ENCODE measurements around the gene CYTH4. TPM values are rescaled to one million over a fixed set of nuclear protein-coding genes. Genes with fewer than 3 reads are reported as not detected.
A peak's percentile ranks its signal among the peaks of the same experiment; 100 is the strongest.

CYTH4 gene
- polyA plus RNA-seq, 4 donors: 1.1 to 5.4 (median 3.6) TPM

DNA sequence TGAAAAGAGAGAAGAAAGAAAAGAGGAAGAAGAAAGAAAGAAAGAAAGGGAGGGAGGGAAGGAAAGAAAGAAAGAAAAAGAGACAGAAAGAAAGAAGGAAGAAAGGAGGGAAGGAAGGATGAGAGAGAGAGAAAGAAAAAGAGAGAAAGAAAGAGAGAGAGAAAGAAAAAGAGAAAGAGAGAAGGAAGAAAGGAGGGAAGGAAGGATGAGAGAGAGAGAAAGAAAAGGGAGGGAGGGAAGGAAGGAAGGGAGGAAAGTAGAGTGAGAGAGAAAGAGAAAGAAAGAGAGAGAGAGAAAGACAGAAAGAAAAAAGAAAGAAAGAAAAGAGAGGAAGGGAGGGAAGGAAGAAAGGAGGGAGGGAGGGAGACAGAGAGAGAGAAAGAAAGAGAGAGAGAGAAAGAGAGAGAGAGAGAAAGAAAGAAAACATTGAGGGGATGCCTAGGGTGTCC is 26.7 kb upstream of the CYTH4 start:
- FAIRE-seq (no peak), DNase-seq (no peak)
- Histone ChIP-seq H3K36me3 (ENCODE audit: control insufficient read depth in 3 of 3, insufficient read depth in 2 of 3, low read depth in 1 of 3, low read length in 3 of 3) (no peaks in the 10 kb centered on the region), H3K9me3 (ENCODE audit: control insufficient read depth in 2 of 2, insufficient read depth in 1 of 2, low read depth in 1 of 2, low read length in 1 of 2) (no peaks in the 10 kb centered on the region), H3K27ac (ENCODE audit: low read depth in 1 of 3, low read length in 2 of 3) (no peak overlapping the region), H3K27me3 (ENCODE audit: control insufficient read depth in 3 of 3, insufficient read depth in 3 of 3, low read length in 3 of 3) (peaks cover 0 to 4% (median 0%) of the 10 kb centered on the region in 3 donors), H3K4me1 (ENCODE audit: control insufficient read depth in 3 of 3, insufficient read depth in 2 of 3, low read depth in 1 of 3, low read length in 2 of 3) (peaks cover 0 to 28% (median 0%) of the 10 kb centered on the region in 3 donors), H3K4me3 (ENCODE audit: low read depth in 1 of 3, low read length in 3 of 3) (no peak overlapping the region)

DNA sequence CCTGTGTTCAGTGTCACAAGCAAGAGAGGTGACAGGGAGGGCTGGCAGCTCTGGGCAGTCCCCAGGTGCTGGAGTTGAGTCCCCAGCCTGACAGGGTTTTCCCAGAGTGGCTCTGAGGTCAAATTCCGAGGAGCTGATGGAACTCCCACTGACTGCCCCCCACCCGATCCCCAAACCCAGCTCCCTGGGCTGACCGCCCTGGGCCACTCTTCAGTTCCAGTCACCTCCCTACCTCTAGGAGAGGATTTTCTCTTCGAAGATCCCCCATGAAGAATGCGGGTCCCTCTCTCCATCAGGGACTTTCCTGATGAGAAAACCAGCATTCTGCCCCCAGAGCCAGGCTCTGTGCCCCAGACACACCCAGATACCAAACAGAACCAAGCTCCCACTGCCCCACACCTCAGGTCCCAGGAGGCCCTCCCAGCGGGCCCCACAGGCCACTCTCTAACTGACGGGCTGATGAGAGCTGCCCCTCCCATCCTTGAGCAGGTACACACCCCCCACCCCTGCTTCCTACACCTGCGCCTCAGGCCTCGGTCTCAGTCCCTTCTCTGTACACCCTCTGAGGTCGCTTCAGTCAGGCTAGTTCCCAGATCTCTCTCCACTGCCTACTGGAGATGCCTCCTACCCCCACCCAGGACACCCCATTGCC is 26.1 kb upstream of the CYTH4 start:
- no peaks in the 10 kb centered on the region for H3K36me3 ChIP-seq (ENCODE audit: control insufficient read depth in 3 of 3, insufficient read depth in 2 of 3, low read depth in 1 of 3, low read length in 3 of 3)
- 29 to 61% (median 50%) methylated on average over 10 of the region's 10 CpGs for WGBS, 3 donors

DNA sequence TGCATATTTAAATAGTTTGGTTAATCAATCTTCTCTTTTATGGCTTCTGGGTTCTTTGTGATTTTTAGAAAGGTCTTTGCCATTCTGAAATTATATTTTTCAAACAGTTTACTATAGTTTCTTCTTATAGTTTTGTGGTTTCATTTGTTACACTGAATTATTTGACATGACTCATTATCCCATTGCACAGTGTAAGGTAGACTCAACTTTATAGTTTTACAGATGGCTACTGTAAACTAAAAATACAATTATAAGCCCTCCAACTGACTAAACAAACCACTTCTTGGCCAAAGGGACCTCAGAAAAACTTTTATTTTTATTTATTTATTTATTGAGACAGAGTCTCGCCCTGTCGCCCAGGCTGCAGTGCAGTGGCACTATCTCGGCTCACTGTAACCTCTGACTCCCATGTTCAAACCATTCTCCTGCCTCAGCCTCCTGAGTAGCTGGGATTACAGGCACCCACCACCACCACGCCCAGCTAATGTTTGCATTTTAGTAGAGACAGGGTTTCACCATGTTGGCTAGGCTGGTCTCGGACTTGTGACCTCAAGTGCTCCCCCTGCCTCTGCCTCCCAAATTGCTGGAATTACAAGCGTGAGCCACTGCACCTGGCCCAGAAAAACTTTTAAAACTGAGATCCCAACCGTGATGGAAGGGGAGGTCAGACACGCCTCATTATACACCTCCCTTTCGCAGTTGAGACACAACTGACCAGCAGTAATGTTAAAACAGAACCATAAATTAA is 24.1 kb upstream of the CYTH4 start:
- no peaks in the 10 kb centered on the region for H3K9me3 ChIP-seq (ENCODE audit: control insufficient read depth in 2 of 2, insufficient read depth in 1 of 2, low read depth in 1 of 2, low read length in 1 of 2)
- no peak overlapping the region for H3K27ac ChIP-seq (ENCODE audit: low read depth in 1 of 3, low read length in 2 of 3)
- no peaks in the 10 kb centered on the region for H3K36me3 ChIP-seq (ENCODE audit: control insufficient read depth in 3 of 3, insufficient read depth in 2 of 3, low read depth in 1 of 3, low read length in 3 of 3)
- no peak overlapping the region for H3K4me3 ChIP-seq (ENCODE audit: low read depth in 1 of 3, low read length in 3 of 3)
- whole genome bisulfite sequencing, 3 donors: 43 to 68% (median 52%) methylated on average over 9 of the region's 9 CpGs
- FAIRE-seq (no peak), DNase-seq (peak in 1 of 2 donors; percentile 10)
- peaks cover 0 to 6% (median 4%) of the 10 kb centered on the region in 3 donors for H3K27me3 ChIP-seq (ENCODE audit: control insufficient read depth in 3 of 3, insufficient read depth in 3 of 3, low read length in 3 of 3)
- H3K4me1 ChIP-seq (ENCODE audit: control insufficient read depth in 3 of 3, insufficient read depth in 2 of 3, low read depth in 1 of 3, low read length in 2 of 3): peaks cover 0 to 28% (median 0%) of the 10 kb centered on the region in 3 donors

More for the DNA sequence above, 26.1 kb upstream of the CYTH4 start:
- no peak for FAIRE-seq
- Histone ChIP-seq H3K27ac (ENCODE audit: low read depth in 1 of 3, low read length in 2 of 3) (no peak overlapping the region), H3K4me1 (ENCODE audit: control insufficient read depth in 3 of 3, insufficient read depth in 2 of 3, low read depth in 1 of 3, low read length in 2 of 3) (peaks cover 0 to 28% (median 0%) of the 10 kb centered on the region in 3 donors), H3K4me3 (ENCODE audit: low read depth in 1 of 3, low read length in 3 of 3) (no peak overlapping the region), H3K9me3 (ENCODE audit: control insufficient read depth in 2 of 2, insufficient read depth in 1 of 2, low read depth in 1 of 2, low read length in 1 of 2) (no peaks in the 10 kb centered on the region), H3K27me3 (ENCODE audit: control insufficient read depth in 3 of 3, insufficient read depth in 3 of 3, low read length in 3 of 3) (peaks cover 0 to 4% (median 0%) of the 10 kb centered on the region in 3 donors)
- DNase-seq: peak in 1 of 2 donors; percentile 33

DNA sequence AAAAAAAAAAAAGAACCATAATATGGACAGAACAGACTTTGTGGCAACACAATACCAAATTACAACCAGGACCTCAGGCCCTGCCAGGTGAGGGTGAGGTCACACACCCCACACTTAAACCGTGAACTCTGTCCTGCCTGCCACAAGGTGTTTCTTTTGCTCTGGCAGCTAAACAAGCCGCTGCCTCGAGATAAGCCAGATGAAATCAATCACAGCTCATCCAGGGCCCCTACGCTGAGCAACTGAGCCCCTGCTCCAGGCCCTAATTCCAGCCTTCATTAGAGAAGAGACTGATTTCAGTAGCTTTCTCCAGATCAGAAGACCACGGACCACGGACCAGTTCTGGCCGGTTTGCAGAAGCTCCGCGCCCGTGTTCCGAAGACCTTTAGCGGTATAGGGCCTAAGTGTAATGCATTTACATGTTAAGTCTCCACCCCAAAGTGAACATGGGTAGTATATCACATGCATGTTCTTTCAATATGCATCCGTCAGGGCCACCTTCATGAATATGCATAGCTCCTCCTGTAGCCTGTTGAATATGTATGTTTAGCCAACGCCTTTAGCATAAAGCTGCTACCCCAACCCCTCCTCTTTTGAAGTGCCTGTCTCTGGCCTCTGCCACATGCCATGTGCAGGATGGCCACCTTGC is 23.4 kb upstream of the CYTH4 start:
- Histone ChIP-seq H3K9me3 (ENCODE audit: control insufficient read depth in 2 of 2, insufficient read depth in 1 of 2, low read depth in 1 of 2, low read length in 1 of 2) (peaks cover 0 to 4% of the 10 kb centered on the region in 2 donors), H3K27me3 (ENCODE audit: control insufficient read depth in 3 of 3, insufficient read depth in 3 of 3, low read length in 3 of 3) (peaks cover 0 to 6% (median 4%) of the 10 kb centered on the region in 3 donors), H3K27ac (ENCODE audit: low read depth in 1 of 3, low read length in 2 of 3) (no peak overlapping the region), H3K4me3 (ENCODE audit: low read depth in 1 of 3, low read length in 3 of 3) (no peak overlapping the region), H3K4me1 (ENCODE audit: control insufficient read depth in 3 of 3, insufficient read depth in 2 of 3, low read depth in 1 of 3, low read length in 2 of 3) (peaks cover 0 to 28% (median 0%) of the 10 kb centered on the region in 3 donors), H3K36me3 (ENCODE audit: control insufficient read depth in 3 of 3, insufficient read depth in 2 of 3, low read depth in 1 of 3, low read length in 3 of 3) (no peaks in the 10 kb centered on the region)
- 18 to 48% (median 37%) methylated on average over 14 of the region's 14 CpGs for WGBS, 3 donors
- FAIRE-seq: no peak
- peak; percentile 38 to 50 for DNase-seq

DNA sequence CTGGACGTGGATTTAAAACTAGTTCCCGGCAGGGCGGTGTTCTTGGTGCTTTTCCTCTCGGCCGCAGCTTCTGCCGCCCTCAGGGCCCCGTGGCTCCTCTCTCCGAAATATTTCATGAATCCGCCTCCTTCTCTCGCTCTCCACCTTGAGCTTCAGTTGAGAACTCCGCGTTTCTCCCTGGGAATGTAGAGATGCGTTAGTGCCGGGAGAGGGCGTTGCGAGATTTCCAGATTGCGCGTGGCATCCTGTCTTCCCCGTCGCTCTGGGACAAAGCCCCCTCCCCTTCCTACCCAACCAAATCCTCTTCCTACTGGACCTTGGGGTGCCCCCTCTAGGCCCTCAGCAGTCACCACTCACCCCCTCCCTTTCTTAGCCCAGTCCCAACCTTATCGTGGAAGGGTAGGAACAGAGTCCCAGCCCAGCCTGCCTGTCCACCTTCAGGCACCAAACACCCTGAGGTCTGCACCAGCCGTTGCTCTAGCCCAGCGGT is 22.7 kb upstream of the CYTH4 start:
- no peaks in the 10 kb centered on the region for H3K36me3 ChIP-seq (ENCODE audit: control insufficient read depth in 3 of 3, insufficient read depth in 2 of 3, low read depth in 1 of 3, low read length in 3 of 3)
- H3K9me3 ChIP-seq (ENCODE audit: control insufficient read depth in 2 of 2, insufficient read depth in 1 of 2, low read depth in 1 of 2, low read length in 1 of 2): peaks cover 2 to 11% of the 10 kb centered on the region in 2 donors
- H3K4me3 ChIP-seq (ENCODE audit: low read depth in 1 of 3, low read length in 3 of 3): no peak overlapping the region
- H3K27me3 ChIP-seq (ENCODE audit: control insufficient read depth in 3 of 3, insufficient read depth in 3 of 3, low read length in 3 of 3): peaks cover 0 to 8% (median 4%) of the 10 kb centered on the region in 3 donors
- H3K27ac ChIP-seq (ENCODE audit: low read depth in 1 of 3, low read length in 2 of 3): no peak overlapping the region
- peaks cover 0 to 28% (median 0%) of the 10 kb centered on the region in 3 donors for H3K4me1 ChIP-seq (ENCODE audit: control insufficient read depth in 3 of 3, insufficient read depth in 2 of 3, low read depth in 1 of 3, low read length in 2 of 3)
- FAIRE-seq (no peak), DNase-seq (peak; percentile 25 to 38)
- 8 to 14% (median 11%) methylated on average over 23 of the region's 23 CpGs for WGBS, 3 donors

DNA sequence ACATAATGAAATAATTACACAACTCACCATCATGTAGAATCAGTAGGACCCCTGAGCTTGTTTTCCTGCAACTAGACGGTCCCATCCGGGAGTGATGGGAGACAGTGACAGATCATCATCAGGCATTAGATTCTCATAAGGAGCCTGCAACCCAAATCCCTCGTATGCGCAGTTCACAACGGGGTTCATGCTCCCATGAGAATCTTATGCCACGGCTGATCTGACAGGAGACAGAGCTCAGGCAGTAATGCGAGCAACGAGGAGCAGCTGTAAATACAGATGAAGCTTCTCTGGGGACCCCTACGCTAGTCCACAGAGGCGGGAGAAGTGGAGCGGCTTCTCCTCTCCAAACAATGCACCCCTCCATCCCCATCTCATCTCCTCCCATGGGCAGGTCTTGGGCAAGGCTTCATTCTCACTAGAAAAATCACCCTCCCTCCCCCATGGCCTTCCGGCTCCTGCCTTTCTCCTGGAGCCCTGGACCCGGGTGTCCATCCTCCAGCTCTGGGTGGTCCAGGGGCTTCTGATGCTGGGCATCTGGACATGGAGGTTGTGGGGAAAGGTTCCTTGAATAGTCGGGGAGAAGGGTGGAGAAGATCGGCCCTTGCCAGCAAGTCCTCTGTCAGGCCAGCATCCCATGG is 22.0 kb upstream of the CYTH4 start:
- Histone ChIP-seq H3K27me3 (ENCODE audit: control insufficient read depth in 3 of 3, insufficient read depth in 3 of 3, low read length in 3 of 3) (peaks cover 0 to 8% (median 4%) of the 10 kb centered on the region in 3 donors), H3K4me3 (ENCODE audit: low read depth in 1 of 3, low read length in 3 of 3) (no peak overlapping the region), H3K27ac (ENCODE audit: low read depth in 1 of 3, low read length in 2 of 3) (no peak overlapping the region), H3K9me3 (ENCODE audit: control insufficient read depth in 2 of 2, insufficient read depth in 1 of 2, low read depth in 1 of 2, low read length in 1 of 2) (peaks cover 2 to 16% of the 10 kb centered on the region in 2 donors), H3K36me3 (ENCODE audit: control insufficient read depth in 3 of 3, insufficient read depth in 2 of 3, low read depth in 1 of 3, low read length in 3 of 3) (no peaks in the 10 kb centered on the region), H3K4me1 (ENCODE audit: control insufficient read depth in 3 of 3, insufficient read depth in 2 of 3, low read depth in 1 of 3, low read length in 2 of 3) (peaks cover 0 to 28% (median 0%) of the 10 kb centered on the region in 3 donors)
- no peak for FAIRE-seq
- 56 to 69% (median 65%) methylated on average over 15 of the region's 15 CpGs for WGBS, 3 donors
- no peak for DNase-seq

DNA sequence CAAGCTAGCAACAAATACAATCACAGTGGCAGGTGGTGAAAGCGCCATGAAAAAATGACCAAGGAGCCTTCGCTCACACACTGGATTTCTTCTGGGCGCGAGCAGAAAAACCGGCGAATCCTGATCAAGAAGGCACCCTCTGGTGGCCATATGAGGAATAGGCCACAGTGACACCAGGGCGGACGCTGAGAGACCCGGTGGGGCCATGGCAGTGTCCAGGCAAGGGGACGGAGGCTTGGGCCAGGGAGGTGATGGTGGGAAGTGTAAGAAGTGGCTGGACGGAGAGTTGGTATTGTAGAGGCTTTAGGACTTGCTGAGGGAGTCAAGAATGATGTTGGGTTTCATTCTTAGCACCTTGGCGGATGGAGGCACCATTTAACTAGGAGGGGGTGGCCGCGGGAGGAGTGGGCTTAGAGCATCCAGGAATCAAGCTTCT is 21.4 kb upstream of the CYTH4 start:
- peaks cover 0 to 8% (median 2%) of the 10 kb centered on the region in 3 donors for H3K27me3 ChIP-seq (ENCODE audit: control insufficient read depth in 3 of 3, insufficient read depth in 3 of 3, low read length in 3 of 3)
- H3K9me3 ChIP-seq (ENCODE audit: control insufficient read depth in 2 of 2, insufficient read depth in 1 of 2, low read depth in 1 of 2, low read length in 1 of 2): peaks cover 2 to 16% of the 10 kb centered on the region in 2 donors
- H3K36me3 ChIP-seq (ENCODE audit: control insufficient read depth in 3 of 3, insufficient read depth in 2 of 3, low read depth in 1 of 3, low read length in 3 of 3): no peaks in the 10 kb centered on the region
- FAIRE-seq (no peak), DNase-seq (peak; percentile 59 to 69)
- WGBS, 3 donors: 19 to 22% (median 22%) methylated on average over 14 of the region's 14 CpGs
- peaks cover 0 to 25% (median 0%) of the 10 kb centered on the region in 3 donors for H3K4me1 ChIP-seq (ENCODE audit: control insufficient read depth in 3 of 3, insufficient read depth in 2 of 3, low read depth in 1 of 3, low read length in 2 of 3)
- no peak overlapping the region for H3K27ac ChIP-seq (ENCODE audit: low read depth in 1 of 3, low read length in 2 of 3)
- H3K4me3 ChIP-seq (ENCODE audit: low read depth in 1 of 3, low read length in 3 of 3): no peak overlapping the region

DNA sequence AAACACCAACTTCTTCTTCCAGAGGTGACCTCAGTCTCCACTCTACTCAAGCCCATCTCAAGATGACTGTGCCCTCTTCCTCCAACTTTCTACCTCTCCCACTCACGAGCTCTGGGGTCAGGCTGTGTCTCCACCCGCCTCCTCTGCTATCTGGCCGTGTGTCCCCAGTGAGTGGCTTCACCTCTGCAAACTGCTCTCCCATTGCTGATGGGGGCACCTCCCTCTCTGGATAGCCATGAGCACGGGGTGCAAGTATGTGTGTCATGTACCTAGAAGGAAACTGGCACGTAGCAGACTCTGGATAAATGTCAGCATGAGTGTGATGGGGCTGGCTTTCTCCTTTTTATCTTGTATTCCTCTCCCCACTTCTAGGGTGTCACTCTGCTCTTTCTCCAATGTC is 20.0 kb upstream of the CYTH4 start:
- Histone ChIP-seq H3K9me3 (ENCODE audit: control insufficient read depth in 2 of 2, insufficient read depth in 1 of 2, low read depth in 1 of 2, low read length in 1 of 2) (peaks cover 2 to 16% of the 10 kb centered on the region in 2 donors), H3K27ac (ENCODE audit: low read depth in 1 of 3, low read length in 2 of 3) (no peak overlapping the region), H3K27me3 (ENCODE audit: control insufficient read depth in 3 of 3, insufficient read depth in 3 of 3, low read length in 3 of 3) (peaks cover 0 to 8% (median 0%) of the 10 kb centered on the region in 3 donors), H3K36me3 (ENCODE audit: control insufficient read depth in 3 of 3, insufficient read depth in 2 of 3, low read depth in 1 of 3, low read length in 3 of 3) (no peaks in the 10 kb centered on the region), H3K4me1 (ENCODE audit: control insufficient read depth in 3 of 3, insufficient read depth in 2 of 3, low read depth in 1 of 3, low read length in 2 of 3) (peaks cover 0 to 20% (median 0%) of the 10 kb centered on the region in 3 donors), H3K4me3 (ENCODE audit: low read depth in 1 of 3, low read length in 3 of 3) (no peak overlapping the region)
- DNase-seq (no peak), FAIRE-seq (no peak)
- WGBS, 3 donors: 50 to 73% (median 70%) methylated on average over 5 of the region's 5 CpGs
